CD4-positive, alpha-beta T cell treated with Interleukin-15 for 1 hour (primary cell): ENCODE measurements around the gene EEF1AKMT3.

Source experiments
- DNase-seq: peaks from one replicate; pipeline ENCODE4 v3.0.0-alpha.2; 2020

EEF1AKMT3 gene

GRCh38 chr12:57772429-57773322, at the start of gene EEF1AKMT3:
Gene EEF1AKMT3, plus strand, starts transcription at chr12:57772614. Its CDS starts 111 bp downstream, at chr12:57772725.
- DNase-seq = no peak

- DNase-seq = no peak
These were observed 49.4 kb upstream of the EEF1AKMT3 start for GRCh38 chr12:57722716-57723629.

GRCh38 chr12:57723630-57723962, 48.8 kb upstream of the EEF1AKMT3 start:
- no peak for DNase-seq

GRCh38 chr12:57724003-57724935, 48.1 kb upstream of the EEF1AKMT3 start:
- no peak for DNase-seq

GRCh38 chr12:57724936-57725740, 47.3 kb upstream of the EEF1AKMT3 start:
- DNase-seq = no peak

GRCh38 chr12:57725851-57726150, 46.6 kb upstream of the EEF1AKMT3 start:
- no peak for DNase-seq

GRCh38 chr12:57726151-57726883, 46.1 kb upstream of the EEF1AKMT3 start:
- no peak for DNase-seq

GRCh38 chr12:57726884-57727757, 45.3 kb upstream of the EEF1AKMT3 start:
- no peak for DNase-seq

- DNase-seq = no peak
These were observed 44.5 kb upstream of the EEF1AKMT3 start for GRCh38 chr12:57727758-57728395.

- no peak for DNase-seq
These were observed 43.0 kb upstream of the EEF1AKMT3 start for GRCh38 chr12:57729321-57729844.

GRCh38 chr12:57730336-57731067, 41.9 kb upstream of the EEF1AKMT3 start:
- DNase-seq = no peak

- DNase-seq = no peak
These were observed 40.9 kb upstream of the EEF1AKMT3 start for GRCh38 chr12:57731411-57732080.

- DNase-seq = no peak
These were observed 40.1 kb upstream of the EEF1AKMT3 start for GRCh38 chr12:57732270-57732669.

- peak; percentile 9 for DNase-seq
These were observed 39.5 kb upstream of the EEF1AKMT3 start for GRCh38 chr12:57732726-57733593.

- DNase-seq = no peak
These were observed 38.5 kb upstream of the EEF1AKMT3 start for GRCh38 chr12:57733928-57734327.

- DNase-seq = no peak
These were observed 37.8 kb upstream of the EEF1AKMT3 start for GRCh38 chr12:57734591-57734990.
